ENCODE results near the gene HEG1. TPM values are rescaled to one million over a fixed set of nuclear protein-coding genes. Genes with fewer than 3 reads are reported as not detected.

The HEG1 gene
- total and polyA plus RNA-seq, 2 of the 8 experiments (the other 6 are each of a cell fraction or from before 2014, with no cell fraction given): 5.3 to 9.7 TPM

GRCh38 chr3:124999897-125000435 lies 55.8 kb downstream of the HEG1 start:
- Histone ChIP-seq H4K8ac (ENCODE audit: extremely low read depth, insufficient read depth, low read length) (no peak overlapping the region), H2BK120ac (replicated peaks; ENCODE audit: low read depth, low read length) (no peak overlapping the region), H2BK5ac (ENCODE audit: low read depth, low read length) (no peak overlapping the region), H3K9ac (replicated peaks in 1 of 4; ENCODE audit: extremely low read depth in 1 of 4, low read depth in 3 of 4, low read length in 3 of 4) (no peak overlapping the region), H2BK12ac (ENCODE audit: low read depth, low read length) (no peak overlapping the region), H3K4ac (replicated peaks; ENCODE audit: insufficient read length, low read depth, low read length) (no peak overlapping the region), H3K27me3 (replicated peaks in 1 of 4; ENCODE audit: control insufficient read depth in 3 of 4, extremely low read depth in 1 of 4, insufficient read depth in 3 of 4, low read length in 3 of 4) (no peaks in the 10 kb centered on the region), H3K36me3 (ENCODE audit: control insufficient read depth in 2 of 4, insufficient read depth in 4 of 4, low read length in 3 of 4) (peaks cover 0 to 18% (median 2%) of the 10 kb centered on the region in 4 experiments; a peak in 3 of 8 replicates), H3K79me2 (ENCODE audit: control insufficient read depth in 1 of 2, insufficient read depth in 2 of 2, low read length in 2 of 2) (no peaks in the 10 kb centered on the region), H4K91ac (replicated peaks; ENCODE audit: insufficient read length, low read length) (no peak overlapping the region), H3K27ac (ENCODE audit: low read depth, low read length) (no peak overlapping the region), H2AFZ (ENCODE audit: low read length) (no peak overlapping the region), H3K4me2 (ENCODE audit: insufficient read depth in 1 of 2, low read depth in 2 of 2, low read length in 2 of 2) (no peak overlapping the region; a peak in 1 of 4 replicates), H3K18ac (ENCODE audit: extremely low read depth, low read length) (no peak overlapping the region), H2AK5ac (ENCODE audit: low read depth, low read length) (no peak overlapping the region), H3K4me3 (ENCODE audit: extremely low read depth in 1 of 4, insufficient read depth in 2 of 4, low read depth in 3 of 4, low read length in 4 of 4) (no peak overlapping the region), H2BK15ac (ENCODE audit: low read length) (no peak overlapping the region), H3K23me2 (ENCODE audit: low read depth, low read length) (no peaks in the 10 kb centered on the region), H4K20me1 (replicated peaks in 1 of 2; ENCODE audit: control insufficient read depth in 1 of 2, insufficient read depth in 2 of 2, low read length in 2 of 2) (no peaks in the 10 kb centered on the region), H3K9me3 (ENCODE audit: insufficient read depth in 2 of 2, low read depth in 1 of 2, low read length in 1 of 2) (no peaks in the 10 kb centered on the region), H3K79me1 (ENCODE audit: low read depth, low read length) (no peaks in the 10 kb centered on the region), H3K4me1 (replicated peaks in 1 of 4; ENCODE audit: control insufficient read depth in 3 of 4, insufficient read depth in 4 of 4, low read length in 3 of 4) (peaks cover 2 to 8% (median 7%) of the 10 kb centered on the region in 4 experiments; a peak in 4 of 7 replicates), H2BK20ac (ENCODE audit: low read length) (no peak overlapping the region), H3K14ac (ENCODE audit: insufficient read length) (no peak overlapping the region), H3K56ac (replicated peaks; ENCODE audit: insufficient read length, low read depth, low read length) (no peak overlapping the region), H4K5ac (ENCODE audit: insufficient read length, low read depth, low read length) (no peak overlapping the region), H3K23ac (ENCODE audit: insufficient read length) (no peak overlapping the region)
- POLR2A ChIA-PET (ENCODE audit: partially characterized antibody): interaction anchor here (0.6 kb wide), 1 partner anchor 367 kb away, joined by 3 read pairs; no protein-coding TSS in a partner anchor
- DNase-seq (ENCODE audit: low read depth in 1 of 2, low spot score in 2 of 2) (no peak), FAIRE-seq (no peak)
- TF ChIP-seq JUN (IDR thresholded peaks at IDR 0.05; ENCODE audit: low read depth, low read length) (no peak), CREB1 (IDR thresholded peaks at IDR 0.05) (no peak), JUND (IDR thresholded peaks at IDR 0.05; ENCODE audit: low read length) (no peak), CEBPB (IDR thresholded peaks at IDR 0.05; ENCODE audit: low read depth, low read length) (no peak), CTBP2 (IDR thresholded peaks at IDR 0.05; ENCODE audit: borderline replicate concordance, insufficient read depth, insufficient read length, low read length) (no peak), TAF7 (optimal IDR thresholded peaks at IDR 0.05; ENCODE audit: borderline replicate concordance, low read depth, low read length) (no peak)
- CTCF ChIA-PET (ENCODE audit: partially characterized antibody): interaction anchor here (1.0 to 2.8 kb wide), 6 partner anchors 9 to 202 kb away, joined by 3 to 9 read pairs (median 3); no protein-coding TSS in a partner anchor
- 48% methylated on average over 2 of the region's 2 CpGs; no CpG with 5 or more reads in 1 of the 2 experiments for WGBS, 2 experiments (ENCODE audit: extremely low coverage in 1 of 2, insufficient coverage in 1 of 2, insufficient read length in 1 of 2, insufficient replicate concordance in 2 of 2, low coverage in 1 of 2, low lambda C conversion rate in 2 of 2, missing lambda C conversion rate in 1 of 2)

Data from H1 (cell line).